ENCODE results near the gene CEP68. TPM values are rescaled to one million over a fixed set of nuclear protein-coding genes. Genes with fewer than 3 reads are reported as not detected.

The CEP68 gene
- total and polyA plus RNA-seq, 12 donors: 5.6 to 19.3 (median 10.7) TPM

DNA sequence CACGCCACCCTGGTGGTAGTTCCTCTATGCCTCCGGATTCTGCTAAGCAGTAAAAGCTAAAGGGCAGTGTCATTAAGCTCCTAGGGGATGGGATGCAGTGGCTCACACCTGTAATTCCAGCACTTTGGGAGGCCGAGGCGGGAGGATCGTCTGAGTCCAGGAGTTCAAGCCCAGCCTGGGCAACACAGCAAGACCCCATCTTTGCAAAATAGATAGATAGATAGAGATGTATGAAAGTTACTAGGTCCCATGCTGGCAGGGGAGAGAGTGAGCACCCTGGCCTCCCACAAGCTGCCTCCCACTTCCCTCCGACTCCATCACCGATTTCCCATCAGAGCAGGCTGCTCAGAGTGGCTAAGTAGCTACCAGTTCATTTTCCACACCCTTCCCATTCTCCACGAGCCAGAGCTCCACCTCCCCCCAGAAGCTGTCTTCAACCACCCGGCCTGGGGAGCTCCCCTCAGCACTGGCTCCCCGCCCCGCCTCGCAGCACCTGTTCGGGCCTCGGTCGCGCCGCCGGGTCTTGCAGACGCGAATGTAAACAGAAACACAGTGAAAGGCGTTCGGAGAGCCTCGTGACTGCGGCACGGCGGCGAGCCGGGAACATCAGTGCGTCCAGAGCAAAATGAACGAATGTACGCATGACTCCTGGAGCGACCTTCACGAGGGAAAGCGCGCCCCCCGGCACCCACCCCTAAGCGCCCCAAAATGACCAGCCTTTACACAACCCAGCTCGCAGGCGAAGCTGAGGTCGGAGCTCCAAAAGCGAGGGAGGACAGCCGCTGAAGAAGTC is 598 bp upstream of the CEP68 start:
- no peak for TF ChIP-seq POLR2A (IDR thresholded peaks at IDR 0.05)
- no peak for TF ChIP-seq CTCF (IDR thresholded peaks at IDR 0.05)
- Histone ChIP-seq H3K27me3 (no peaks in the 10 kb centered on the region), H3K4me1 (replicated peaks in 1 of 2) (peaks cover 8 to 34% of the 10 kb centered on the region in 2 donors), H3K9me3 (replicated peaks in 1 of 3) (no peaks in the 10 kb centered on the region), H3K36me3 (replicated peaks in 1 of 2) (no peaks in the 10 kb centered on the region), H3K4me3 (peak overlapping the region; percentile 59 to 84 (median 68)), H3K27ac (peak overlapping the region in 4 of 5 donors; percentile 61 to 87 (median 69))
- DNase-seq: no peak
- WGBS, 4 donors: 8 to 23% (median 13%) methylated on average over 13 to 42 of the region's 42 CpGs
- intact Hi-C loops (cut with DNase I): no loop called here

- H3K27me3 ChIP-seq: no peaks in the 10 kb centered on the region
- no peak for DNase-seq
- H3K9me3 ChIP-seq (replicated peaks in 1 of 3): no peaks in the 10 kb centered on the region
- no peak for TF ChIP-seq POLR2A (IDR thresholded peaks at IDR 0.05)
- TF ChIP-seq CTCF (IDR thresholded peaks at IDR 0.05): no peak
- H3K4me3 ChIP-seq: peak overlapping the region; percentile 28 to 73 (median 63)
- no peaks in the 10 kb centered on the region for H3K36me3 ChIP-seq (replicated peaks in 1 of 2)
- H3K27ac ChIP-seq: peak overlapping the region in 4 of 5 donors; percentile 66 to 87 (median 79)
- peaks cover 8 to 43% of the 10 kb centered on the region in 2 donors for H3K4me1 ChIP-seq (replicated peaks in 1 of 2)
- WGBS, 4 donors: 4 to 16% (median 8%) methylated on average over 5 of the region's 5 CpGs
- intact Hi-C loops (cut with DNase I): no loop called here
Observed at GRCh38 chr2:65057054-65057375, 799 bp downstream of the CEP68 start.

DNA sequence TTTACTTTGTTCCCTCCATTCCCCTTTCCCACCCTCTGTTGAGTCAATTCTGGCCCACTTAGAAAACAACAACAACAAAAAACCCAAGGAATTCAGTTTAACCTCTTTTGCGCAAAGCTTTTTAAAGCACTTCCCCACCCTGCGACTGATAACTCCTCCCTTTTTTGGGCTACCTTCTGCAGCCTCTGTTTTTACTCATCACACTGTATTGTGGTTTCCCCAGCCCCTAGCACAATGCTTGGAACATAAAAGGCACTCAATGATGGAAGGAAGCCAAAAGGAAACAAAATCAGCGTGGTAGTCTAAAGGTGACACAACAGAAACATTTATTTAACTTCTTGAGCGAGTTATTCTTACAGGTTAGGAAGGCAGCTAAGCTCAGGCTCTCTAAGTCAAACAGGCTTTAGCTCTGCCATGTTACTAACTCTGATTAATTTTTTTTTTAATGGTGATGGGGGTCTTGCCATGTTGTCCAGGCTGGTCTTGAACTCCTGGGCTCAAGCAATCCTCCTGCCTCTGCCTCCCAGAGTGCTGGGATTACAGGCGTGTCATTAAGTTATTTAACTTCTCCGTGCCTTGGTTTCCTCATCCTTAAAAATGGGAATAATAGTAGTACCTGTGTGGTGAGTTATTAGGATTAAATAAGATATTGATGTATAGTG is 1.3 kb downstream of the CEP68 start:
- no peak for TF ChIP-seq POLR2A (IDR thresholded peaks at IDR 0.05)
- no peak for TF ChIP-seq CTCF (IDR thresholded peaks at IDR 0.05)
- no peaks in the 10 kb centered on the region for H3K36me3 ChIP-seq (replicated peaks in 1 of 2)
- peak overlapping the region in 2 of 4 donors; percentile 59 to 73 for H3K4me3 ChIP-seq
- H3K4me1 ChIP-seq (replicated peaks in 1 of 2): peaks cover 8 to 43% of the 10 kb centered on the region in 2 donors
- no peak for DNase-seq
- no peaks in the 10 kb centered on the region for H3K27me3 ChIP-seq
- intact Hi-C loops (cut with DNase I): no loop called here
- WGBS, 4 donors: 55 to 67% (median 64%) methylated on average over 6 of the region's 6 CpGs
- H3K27ac ChIP-seq: peak overlapping the region in 2 of 5 donors; percentile 86 to 87
- H3K9me3 ChIP-seq (replicated peaks in 1 of 3): no peaks in the 10 kb centered on the region

DNA sequence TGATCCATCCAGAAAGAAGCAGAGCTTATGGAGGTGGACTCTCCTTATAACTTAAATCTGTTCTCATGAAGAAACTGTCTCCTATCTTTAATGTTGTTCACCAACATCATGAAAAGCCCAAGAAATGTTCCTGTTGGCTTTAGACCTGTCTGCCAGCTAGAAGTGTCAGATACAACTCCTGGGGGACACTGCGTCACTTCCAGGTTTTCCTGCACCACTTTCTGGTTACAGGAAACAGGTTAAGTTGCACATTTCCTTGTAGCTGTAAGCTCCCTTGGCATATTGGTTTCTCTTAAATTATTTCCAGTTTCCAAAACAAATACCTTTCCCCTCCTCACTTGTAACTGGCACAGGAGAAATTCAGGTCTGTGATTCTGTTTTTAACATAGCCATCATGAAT is 2.9 kb downstream of the CEP68 start:
- TF ChIP-seq CTCF (IDR thresholded peaks at IDR 0.05) (no peak), POLR2A (IDR thresholded peaks at IDR 0.05) (no peak)
- Histone ChIP-seq H3K27ac (peak overlapping the region in 1 of 5 donors; percentile 3), H3K4me1 (replicated peaks in 1 of 2) (peaks cover 8 to 51% of the 10 kb centered on the region in 2 donors), H3K4me3 (no peak overlapping the region), H3K36me3 (replicated peaks in 1 of 2) (no peaks in the 10 kb centered on the region), H3K9me3 (replicated peaks in 1 of 3) (no peaks in the 10 kb centered on the region), H3K27me3 (no peaks in the 10 kb centered on the region)
- no peak for DNase-seq
- intact Hi-C loops (cut with DNase I): no loop called here
- 72 to 93% (median 82%) methylated on average over 1 of the region's 1 CpG for WGBS, 4 donors
